ENCODE results near the gene AK9.

DNA sequence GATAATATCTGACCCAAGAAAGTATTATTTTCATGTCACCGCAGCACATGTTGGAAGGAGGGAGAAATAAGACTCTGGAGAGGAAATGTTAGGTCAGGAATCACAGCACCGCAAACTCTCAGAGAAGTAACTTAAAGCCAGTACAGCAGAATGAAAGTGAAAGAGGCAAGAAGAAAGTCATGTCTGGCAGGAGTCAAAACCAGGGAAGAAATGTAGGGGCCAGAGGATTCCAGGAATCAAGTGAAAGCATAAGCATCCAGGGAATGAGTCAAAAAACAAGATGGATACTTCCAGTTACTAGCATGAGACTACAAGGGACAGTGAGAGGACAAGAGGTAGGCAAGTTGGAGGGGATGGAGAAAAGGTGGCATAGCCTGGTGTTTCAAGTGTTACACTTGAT, 80.4 kb downstream of the AK9 start:
- TF ChIP-seq ARNT (IDR thresholded peaks at IDR 0.05) (no peak), TARDBP (IDR thresholded peaks at IDR 0.05) (no peak), HDGF (IDR thresholded peaks at IDR 0.05; ENCODE audit: borderline replicate concordance) (no peak), ZNF384 (IDR thresholded peaks at IDR 0.05) (no peak), NFRKB (IDR thresholded peaks at IDR 0.05) (no peak), SP1 (IDR thresholded peaks at IDR 0.05) (no peak), FOXK2 (IDR thresholded peaks at IDR 0.05) (no peak), FOXA1 (IDR thresholded peaks at IDR 0.05) (no peak), SUZ12 (IDR thresholded peaks at IDR 0.05) (no peak)
